ENCODE measurements around the gene CBLB.
"Not testable (repeated sequence)": the region's sequence is repeated elsewhere in the genome, so short reads cannot be mapped to it uniquely, and the experiment has no call there.

Gene CBLB

GRCh38 chr3:105827959-105828358 is 40.9 kb downstream of the CBLB start:
- H3K4me3 ChIP-seq (ENCODE audit: low read length): no peak overlapping the region
- no peak for DNase-seq (ENCODE audit: low read depth, low spot score)

GRCh38 chr3:105826778-105827634 is 41.8 kb downstream of the CBLB start:
- no peak overlapping the region for H3K4me3 ChIP-seq (ENCODE audit: low read length)
- DNase-seq (ENCODE audit: low read depth, low spot score): no peak

GRCh38 chr3:105824129-105824528 is 44.7 kb downstream of the CBLB start:
- H3K4me3 ChIP-seq (ENCODE audit: low read length): no peak overlapping the region
- DNase-seq (ENCODE audit: low read depth, low spot score): no peak

GRCh38 chr3:105823149-105823867 is 45.5 kb downstream of the CBLB start:
- DNase-seq (ENCODE audit: low read depth, low spot score): no peak
- H3K4me3 ChIP-seq (ENCODE audit: low read length): no peak overlapping the region

- no peak for DNase-seq (ENCODE audit: low read depth, low spot score)
- H3K4me3 ChIP-seq (ENCODE audit: low read length): no peak overlapping the region
These were observed 46.4 kb downstream of the CBLB start for GRCh38 chr3:105822171-105823123.

DNA sequence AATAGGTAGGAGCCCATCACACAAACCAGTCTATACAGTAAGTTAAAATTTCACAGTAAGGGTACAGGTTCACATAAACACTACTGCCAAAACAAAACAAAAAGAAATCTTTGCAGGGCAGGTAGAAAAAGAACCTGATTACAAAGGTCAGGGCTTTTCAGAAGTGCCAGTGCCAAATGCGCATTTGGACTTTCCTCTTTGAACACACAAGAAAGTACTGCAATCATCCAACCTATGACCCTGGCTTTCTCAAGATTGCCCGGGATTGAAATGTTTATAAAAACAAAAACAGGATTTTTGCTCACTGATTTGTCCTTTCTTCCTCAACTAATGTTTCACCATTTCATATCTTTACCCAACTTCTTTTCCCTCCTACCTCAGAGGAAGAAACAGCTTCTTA is 47.4 kb downstream of the CBLB start:
- H3K4me3 ChIP-seq (ENCODE audit: low read length): no peak overlapping the region

GRCh38 chr3:105816833-105817232 is 52.0 kb downstream of the CBLB start:
- H3K4me3 ChIP-seq (ENCODE audit: low read length): no peak overlapping the region
- no peak for DNase-seq (ENCODE audit: low read depth, low spot score)

More for the DNA sequence above, 47.4 kb downstream of the CBLB start:
- no peak for DNase-seq (ENCODE audit: low read depth, low spot score)

- not testable (repeated sequence) for H3K4me3 ChIP-seq (ENCODE audit: low read length); DNase-seq (ENCODE audit: low read depth, low spot score)
These were observed 53.5 kb downstream of the CBLB start for GRCh38 chr3:105815331-105815730.

DNA sequence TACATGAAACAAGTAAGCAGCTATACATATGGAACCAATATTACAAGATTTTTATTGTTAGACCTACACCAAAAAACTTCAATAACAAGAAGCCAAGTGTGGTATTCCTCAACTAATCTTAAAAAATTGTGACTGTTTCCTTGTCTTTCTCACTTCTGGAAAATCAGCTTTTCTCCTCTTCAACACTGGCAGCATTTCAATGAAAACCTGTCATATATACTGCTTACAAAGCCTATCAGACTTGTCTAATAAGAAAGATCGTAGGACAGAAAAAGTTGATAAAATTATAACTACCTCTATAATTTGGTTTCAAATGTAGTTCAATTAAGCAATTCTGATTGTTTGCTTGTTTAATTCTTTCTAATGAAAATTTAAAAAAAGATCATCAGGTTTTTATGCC is 55.1 kb downstream of the CBLB start:
- no peak overlapping the region for H3K4me3 ChIP-seq (ENCODE audit: low read length)

DNA sequence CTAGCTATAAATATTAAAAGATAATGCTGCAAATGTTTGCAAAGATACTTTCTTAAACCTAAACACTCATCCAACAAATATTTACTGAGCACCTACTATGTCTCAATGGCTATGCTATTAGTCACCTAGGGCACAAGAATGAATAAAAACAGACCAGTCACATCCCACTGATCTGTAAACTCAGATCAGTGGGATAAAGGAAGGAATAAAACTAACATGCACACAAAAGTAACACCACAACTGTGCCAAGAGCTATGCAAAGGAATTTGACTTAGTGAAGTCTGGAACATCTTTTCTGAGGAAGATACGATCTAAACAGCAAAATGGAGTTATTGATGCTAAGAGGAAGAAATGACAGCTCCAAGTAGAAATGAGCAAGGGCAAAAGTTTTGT is 56.6 kb downstream of the CBLB start:
- DNase-seq (ENCODE audit: low read depth, low spot score): no peak
- no peak overlapping the region for H3K4me3 ChIP-seq (ENCODE audit: low read length)

More for the DNA sequence above, 55.1 kb downstream of the CBLB start:
- no peak for DNase-seq (ENCODE audit: low read depth, low spot score)

GRCh38 chr3:105811518-105812193 is 57.2 kb downstream of the CBLB start:
- DNase-seq (ENCODE audit: low read depth, low spot score): no peak
- no peak overlapping the region for H3K4me3 ChIP-seq (ENCODE audit: low read length)

DNA sequence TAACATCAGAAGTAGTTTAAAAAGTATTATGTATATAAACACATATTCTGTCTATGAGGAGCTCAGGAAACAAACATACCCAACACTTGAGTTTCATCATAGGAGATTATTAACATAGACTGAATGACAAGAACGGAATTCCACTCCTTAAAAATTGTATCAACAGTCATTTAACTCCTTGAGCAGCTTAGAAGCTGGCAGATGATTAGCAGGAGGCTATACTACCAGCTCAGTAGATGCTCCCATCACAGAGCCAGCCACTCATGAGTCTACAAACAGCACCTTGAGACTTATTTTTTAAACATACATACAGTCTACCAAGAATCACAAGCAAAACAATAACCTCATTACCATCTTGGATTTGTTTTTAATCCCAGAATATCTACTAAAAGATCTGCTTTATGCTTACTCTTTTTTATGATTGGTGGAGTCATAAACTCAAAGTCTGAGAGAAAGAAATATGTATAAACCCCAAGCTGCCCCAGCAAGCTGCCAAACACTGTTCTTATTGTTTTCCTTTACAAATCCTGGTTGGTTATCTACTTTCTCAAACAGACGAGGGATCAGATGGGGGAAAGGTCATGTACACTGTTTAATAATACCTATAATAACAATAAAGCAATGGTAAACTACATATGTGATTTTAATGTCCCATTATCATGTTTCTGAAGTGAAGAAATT is 59.5 kb downstream of the CBLB start:
- no peak overlapping the region for H3K4me3 ChIP-seq (ENCODE audit: low read length)
- DNase-seq (ENCODE audit: low read depth, low spot score): no peak

DNA sequence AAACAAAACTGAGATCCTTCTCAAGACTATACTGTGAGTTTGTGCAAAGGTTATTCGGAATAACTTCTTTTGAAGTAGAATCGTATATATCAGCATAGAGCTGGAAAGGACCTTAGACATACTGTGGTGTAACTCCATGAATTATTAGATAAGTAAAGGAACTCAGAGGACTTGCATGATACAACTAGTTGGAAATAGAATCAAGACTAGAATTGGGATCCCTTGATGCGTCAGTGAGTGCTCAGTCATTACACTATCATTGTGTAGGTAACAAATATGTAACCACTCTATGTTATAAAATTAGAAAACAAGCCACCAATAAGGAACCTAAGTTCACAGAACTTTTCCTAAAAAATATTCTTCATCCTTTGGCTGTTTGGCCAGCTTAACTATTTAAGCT is 61.1 kb downstream of the CBLB start:
- no peak for DNase-seq (ENCODE audit: low read depth, low spot score)
- no peak overlapping the region for H3K4me3 ChIP-seq (ENCODE audit: low read length)

- DNase-seq (ENCODE audit: low read depth, low spot score): no peak
- H3K4me3 ChIP-seq (ENCODE audit: low read length): no peak overlapping the region
These were observed 61.7 kb downstream of the CBLB start for GRCh38 chr3:105807146-105807545.

- no peak for DNase-seq (ENCODE audit: low read depth, low spot score)
- no peak overlapping the region for H3K4me3 ChIP-seq (ENCODE audit: low read length)
These were observed 62.5 kb downstream of the CBLB start for GRCh38 chr3:105806359-105806758.

DNA sequence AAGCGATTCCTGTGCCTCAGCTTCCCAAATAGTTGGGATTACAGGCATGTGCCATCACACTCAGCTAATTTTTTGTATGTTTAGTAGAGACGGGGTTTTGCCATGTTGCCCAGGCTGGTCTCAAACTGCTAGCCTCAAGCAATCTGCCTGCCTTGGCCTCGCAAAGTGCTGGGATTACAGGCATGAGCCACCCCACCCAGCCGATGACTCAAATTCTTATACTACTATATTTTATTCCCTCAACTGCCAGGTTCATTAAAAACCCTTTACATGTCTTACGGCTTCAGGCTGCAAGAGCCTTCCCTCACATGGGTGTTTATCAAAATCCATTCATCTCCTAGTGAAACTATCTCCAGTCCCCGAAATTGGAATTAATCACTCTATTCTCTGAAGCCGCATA is 63.4 kb downstream of the CBLB start:
- no peak overlapping the region for H3K4me3 ChIP-seq (ENCODE audit: low read length)

GRCh38 chr3:105802118-105802706 is 66.6 kb downstream of the CBLB start:
- DNase-seq (ENCODE audit: low read depth, low spot score): no peak
- H3K4me3 ChIP-seq (ENCODE audit: low read length): no peak overlapping the region

More for the DNA sequence above, 63.4 kb downstream of the CBLB start:
- DNase-seq (ENCODE audit: low read depth, low spot score): no peak

DNA sequence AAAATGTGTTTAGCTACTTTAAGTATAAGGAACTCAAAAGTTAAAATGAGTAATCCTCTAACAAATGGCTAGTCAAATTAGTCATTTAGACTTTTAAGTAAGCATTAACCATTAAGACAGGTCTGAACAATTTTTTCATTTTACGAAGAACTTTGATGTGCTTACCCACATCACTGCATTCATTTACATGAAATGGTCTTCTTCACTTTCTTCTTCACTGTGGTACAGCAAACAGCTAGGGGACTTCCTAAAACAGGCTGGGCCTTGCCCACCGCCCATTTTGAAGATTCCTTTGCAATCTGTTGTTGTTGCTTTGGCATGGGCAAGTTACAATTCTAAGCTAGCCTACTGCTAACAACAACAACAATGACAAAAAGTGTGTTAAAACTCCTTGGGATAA is 67.4 kb downstream of the CBLB start:
- no peak overlapping the region for H3K4me3 ChIP-seq (ENCODE audit: low read length)
- DNase-seq (ENCODE audit: low read depth, low spot score): no peak
